ENCODE data around the gene PSMG1.
A peak's percentile ranks its signal among the peaks of the same experiment; 100 is the strongest.

Gene PSMG1

GRCh38 chr21:39188521-39189139 lies 5.4 kb upstream of the PSMG1 start:
- H3K4me3 ChIP-seq (ENCODE audit: low read depth, low read length), result no peak overlapping the region
- no peak for TF ChIP-seq CTCF (IDR thresholded peaks at IDR 0.05; ENCODE audit: borderline replicate concordance, insufficient read depth, low read depth, low read length)

- no peak overlapping the region for H3K4me3 ChIP-seq (ENCODE audit: low read depth, low read length)
- no peak for TF ChIP-seq CTCF (IDR thresholded peaks at IDR 0.05; ENCODE audit: borderline replicate concordance, insufficient read depth, low read depth, low read length)
Observed at GRCh38 chr21:39187141-39187540, 3.9 kb upstream of the PSMG1 start.

- H3K4me3 ChIP-seq (ENCODE audit: low read depth, low read length), result no peak overlapping the region
- TF ChIP-seq CTCF (IDR thresholded peaks at IDR 0.05; ENCODE audit: borderline replicate concordance, insufficient read depth, low read depth, low read length), result no peak
Observed at GRCh38 chr21:39186676-39187075, 3.4 kb upstream of the PSMG1 start.

GRCh38 chr21:39185157-39185556 lies 1.9 kb upstream of the PSMG1 start:
- no peak for TF ChIP-seq CTCF (IDR thresholded peaks at IDR 0.05; ENCODE audit: borderline replicate concordance, insufficient read depth, low read depth, low read length)
- no peak overlapping the region for H3K4me3 ChIP-seq (ENCODE audit: low read depth, low read length)

- TF ChIP-seq CTCF (IDR thresholded peaks at IDR 0.05; ENCODE audit: borderline replicate concordance, insufficient read depth, low read depth, low read length), result no peak
- peak overlapping the region; percentile 99 for H3K4me3 ChIP-seq (ENCODE audit: low read depth, low read length)
Observed at GRCh38 chr21:39184050-39184980, 1.1 kb upstream of the PSMG1 start.

- H3K4me3 ChIP-seq (ENCODE audit: low read depth, low read length), result peak overlapping the region; percentile 99
- TF ChIP-seq CTCF (IDR thresholded peaks at IDR 0.05; ENCODE audit: borderline replicate concordance, insufficient read depth, low read depth, low read length), result no peak
Observed at GRCh38 chr21:39182484-39183271, 573 bp downstream of the PSMG1 start.

Measured in GM12875 (cell line).